DLD1 (cell line): ENCODE results near the gene LCE4A.

Experiments used
- in situ Hi-C: cut with HindIII; loops from 2 replicates; pipeline ENCODE4 v1.10.0; 2017; ENCODE audit warnings: low sequenced_read_pairs

LCE4A gene

DNA sequence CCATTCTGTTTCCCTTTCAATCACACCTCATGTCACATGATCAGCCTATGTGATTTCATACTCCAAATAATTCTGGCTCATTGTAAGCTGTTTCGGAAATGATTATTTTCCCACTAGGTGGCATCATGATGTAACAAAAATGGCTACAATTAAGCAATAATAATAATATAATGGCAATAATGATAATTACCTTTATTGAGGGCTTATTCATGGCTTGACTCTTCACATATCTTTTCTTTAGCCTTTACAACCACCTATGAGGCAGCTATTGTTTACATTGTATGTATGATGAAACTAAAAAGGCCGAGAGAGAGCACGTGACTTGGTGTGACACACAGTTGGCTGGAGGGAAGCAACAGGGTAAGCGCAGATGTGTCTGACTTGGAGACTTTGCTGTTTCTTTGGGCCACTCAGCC is 37.3 kb downstream of the LCE4A start:
- in situ Hi-C loops: no loop called here

DNA sequence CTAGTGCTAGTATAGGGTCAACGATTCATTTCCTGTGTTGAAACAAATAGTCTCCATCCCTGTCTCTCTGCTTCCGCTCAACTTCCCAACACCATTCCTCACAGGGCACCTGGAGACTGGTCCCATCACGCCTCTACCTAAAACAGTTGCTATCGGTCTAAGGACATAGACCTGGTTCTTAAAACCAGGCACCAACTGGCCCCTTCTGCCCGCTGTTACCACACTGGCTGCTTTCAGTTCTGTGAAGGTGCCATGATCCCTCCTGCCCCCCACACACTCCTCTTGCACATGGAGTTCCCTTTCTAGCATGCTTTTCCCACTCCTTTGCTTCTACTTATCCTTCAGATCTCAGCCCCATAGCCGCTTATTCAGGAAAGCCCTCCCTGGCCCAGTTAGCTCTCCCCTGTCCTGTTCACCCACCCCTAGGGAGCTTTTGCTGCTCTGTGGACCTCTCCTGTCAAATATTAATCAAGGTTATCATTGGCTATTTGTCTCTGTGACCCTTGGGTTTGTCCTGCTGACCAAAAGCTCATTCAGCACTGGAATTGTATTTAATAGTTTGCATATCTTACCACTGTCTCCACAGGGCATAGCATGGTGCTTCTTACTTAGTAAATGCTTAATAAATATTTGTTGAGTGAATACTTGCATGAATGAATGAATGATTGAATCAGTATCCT is 37.9 kb downstream of the LCE4A start:
- in situ Hi-C loops: no loop called here

DNA sequence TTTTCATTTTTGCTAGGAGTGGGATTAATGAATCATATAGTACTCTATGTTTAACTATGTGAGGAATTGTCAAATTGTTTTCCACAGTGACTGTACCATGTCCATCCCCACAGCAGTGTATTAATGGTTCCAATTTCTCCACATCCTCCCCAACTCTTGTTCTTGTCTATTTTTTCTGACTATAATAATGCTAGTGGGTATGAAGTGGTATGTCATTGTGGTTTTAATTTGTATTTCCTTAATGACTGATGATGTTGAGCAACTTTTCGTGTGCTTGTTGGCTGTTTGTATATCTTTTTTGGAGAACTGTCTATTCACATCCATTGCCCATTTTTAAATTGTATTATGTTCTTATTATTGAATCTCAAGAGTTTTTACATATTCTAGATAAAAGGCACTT is 39.9 kb downstream of the LCE4A start:
- in situ Hi-C loops: no loop called here

DNA sequence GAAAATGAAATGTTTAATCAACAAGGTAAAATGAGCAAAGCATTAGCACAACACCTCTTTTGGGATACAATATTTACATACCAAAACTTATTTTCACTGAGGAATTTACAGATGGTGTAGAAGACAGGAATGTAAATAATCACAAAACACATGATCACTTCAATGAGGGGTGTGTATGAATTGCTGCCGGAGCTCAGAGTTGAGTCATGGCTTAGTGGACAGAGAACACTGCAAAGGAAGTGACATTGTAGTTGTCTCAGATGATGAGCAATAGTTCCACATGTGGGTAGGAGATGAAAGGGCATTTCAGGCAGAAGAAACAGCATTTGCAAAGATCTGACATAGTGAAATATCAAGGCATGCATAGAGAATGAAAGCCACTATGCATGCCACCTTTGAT is 44.3 kb downstream of the LCE4A start:
- in situ Hi-C loops: no loop called here

DNA sequence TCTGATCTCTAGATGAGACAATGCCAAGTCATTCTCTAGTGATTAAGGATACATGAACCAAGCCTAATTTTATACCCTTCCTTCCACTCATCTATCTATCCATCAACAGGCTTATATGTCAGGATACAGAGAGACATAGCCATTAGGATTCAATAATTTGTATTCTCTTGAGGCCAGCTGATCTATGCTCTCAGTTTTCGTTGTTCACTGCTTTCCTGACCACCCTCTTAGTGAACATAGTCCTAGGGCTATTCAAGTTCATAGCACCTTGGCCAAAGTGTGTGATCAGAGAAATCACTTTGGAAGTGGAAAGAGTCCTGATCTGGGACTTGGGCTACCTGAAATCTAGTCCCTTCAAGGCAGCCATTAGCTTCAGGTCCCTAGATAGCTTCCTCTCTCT is 45.6 kb downstream of the LCE4A start:
- in situ Hi-C loops: no loop called here

DNA sequence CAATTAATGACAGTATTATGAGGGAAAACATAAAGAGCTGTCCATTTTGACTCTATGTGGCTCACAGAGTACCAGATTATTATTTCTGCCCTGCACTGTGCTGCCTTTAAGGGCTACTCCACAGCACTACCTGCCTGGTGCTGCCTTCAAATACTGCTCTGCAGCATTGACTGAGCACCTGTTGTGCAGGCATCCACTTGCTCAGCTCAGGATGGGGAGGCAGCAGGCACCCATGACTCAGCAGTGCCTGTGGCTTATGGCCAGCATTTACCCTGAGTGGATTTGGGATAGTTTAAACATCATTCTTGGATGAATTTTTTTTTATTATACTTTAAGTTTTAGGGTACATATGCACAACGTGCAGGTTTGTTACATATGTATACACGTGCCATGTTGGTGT is 48.9 kb downstream of the LCE4A start:
- in situ Hi-C loops: no loop called here

DNA sequence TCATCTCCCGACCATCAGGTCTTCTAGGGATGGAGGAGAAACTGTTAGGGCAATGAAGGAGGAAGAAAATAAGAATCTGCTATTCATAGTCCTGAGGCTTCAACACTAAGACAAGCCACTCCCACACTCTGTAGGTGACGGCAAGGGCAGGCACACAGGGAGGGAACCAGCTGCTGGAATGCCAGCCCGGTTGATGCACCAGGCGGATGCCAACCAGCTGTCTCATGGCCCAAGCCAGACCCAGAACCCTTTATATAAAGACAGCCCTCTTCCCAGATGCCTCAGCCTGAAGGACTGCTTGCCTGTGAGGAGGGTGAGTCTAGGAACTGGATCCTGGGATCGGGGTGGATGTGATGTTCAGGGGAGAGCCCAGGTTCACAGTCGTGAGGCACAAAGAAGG is 49.8 kb downstream of the LCE4A start, which contains the start of gene KPRP:
TSS of gene KPRP (plus strand) at position 279 of the 400 bp plus-strand sequence. CDS start 1,564 bp downstream, outside the sequence.
- in situ Hi-C loops: no loop called here

DNA sequence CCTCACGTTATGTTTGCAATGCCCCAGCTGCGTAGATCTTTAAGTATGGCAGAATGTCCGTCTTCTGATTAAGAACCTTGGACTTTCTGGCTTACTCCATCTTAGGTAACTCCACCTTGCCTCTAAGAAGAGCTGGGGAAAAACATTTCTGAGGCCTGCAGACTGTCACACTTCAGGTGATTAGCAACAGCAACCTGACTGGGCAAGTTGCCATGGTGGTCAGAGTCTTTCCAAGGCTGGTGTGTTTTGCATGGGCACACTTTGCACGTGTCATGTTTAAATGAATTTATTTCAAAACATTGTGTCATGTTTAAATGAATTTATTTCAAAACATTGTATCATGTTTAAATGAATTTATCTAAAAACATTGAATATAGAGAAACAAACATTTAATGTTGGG is 50.7 kb downstream of the LCE4A start:
- in situ Hi-C loops: no loop called here
